K562 (cell line): ENCODE data around the gene SLC28A1. TPM values are rescaled to one million over a fixed set of nuclear protein-coding genes. Genes with fewer than 3 reads are reported as not detected.
A peak's percentile ranks its signal among the peaks of the same experiment; 100 is the strongest.

Experiments
- ATAC-seq: fragments of 200-7000 bp; cut with Tn5 transposase; 3 replicates; pipeline ENCODE4 v1.9.1; 2020; ENCODE audit warnings: moderate library complexity
- BruUV-seq: library from RNA; stranded (reverse); fragments of 400-500 nt; replicated peaks from 2 replicates; lab custom pipeline; 2021; lab: Mats Ljungman, UMichigan
- CTCF ChIA-PET: fragments of 300-600 bp; formaldehyde crosslinking; extraction: SDS; loops from one replicate; lab custom pipeline; 2021; ENCODE audit warnings: low intra/inter-chr PET ratio; lab: Yijun Ruan, JAX
- POLR2A ChIA-PET: fragments of 300-600, 350-650 bp; sonication (Branson Sonifier 250); formaldehyde crosslinking; extraction: SDS; loops from one replicate; lab custom pipeline; 2021; ENCODE audit warnings: antibody characterized with exemption, inconsistent platforms; lab: Yijun Ruan, JAX
- DNase-seq, 4 experiments: peaks; one replicate each; pipeline versions ENCODE4 v3.0.0 to v3.0.0-alpha.2; 2011 to 2018; ENCODE audit warnings: low spot score in 3 of 4, mixed read lengths in 3 of 4; ENCODE audit errors: extremely low read depth in 1 of 4
- FAIRE-seq: peaks from 2 replicates; lab custom pipeline; 2011; peaks lifted over from hg19 to GRCh38; lab: Jason Lieb, UNC
- H2AFZ ChIP-seq: 2 replicates; pipeline ENCODE4 v1.6.0; 2011; ENCODE audit warnings: low read depth, low read length, control low read depth, inconsistent platforms
- H3K27ac ChIP-seq: fragments of 200-600 bp; 3 replicates; pipeline ENCODE4 v1.8.0; 2011; ENCODE audit warnings: low read depth, mild to moderate bottlenecking, control low read depth, inconsistent platforms, low read length, moderate library complexity, mixed read lengths; ENCODE audit errors: extremely low read depth
- H3K27me3 ChIP-seq, 2 experiments: fragments of 300-600 bp in 1 of 2; 2 replicates in 1 of 2; 3 replicates in 1 of 2; pipeline versions ENCODE4 v1.6.0 to v1.8.0; 2011; ENCODE audit warnings: inconsistent platforms in 2 of 2, low read length in 2 of 2, mild to moderate bottlenecking in 1 of 2, mixed read lengths in 1 of 2, moderate library complexity in 1 of 2; ENCODE audit not compliant: control insufficient read depth in 2 of 2, insufficient read depth in 2 of 2
- H3K36me3 ChIP-seq: fragments of 300-600 bp; 3 replicates; pipeline ENCODE4 v1.8.0; 2011; ENCODE audit warnings: mild to moderate bottlenecking, low read length, inconsistent platforms; ENCODE audit not compliant: control insufficient read depth, insufficient read depth
- H3K4me1 ChIP-seq, 2 experiments: fragments of 200-600 bp in 1 of 2; replicated peaks in 1 of 2; 2 replicates in 1 of 2; 3 replicates in 1 of 2; pipeline versions ENCODE4 v1.5.1 to v1.8.0; 2011; ENCODE audit warnings: inconsistent platforms in 2 of 2, low read length in 2 of 2, mild to moderate bottlenecking in 1 of 2, mixed read lengths in 1 of 2, moderate library complexity in 1 of 2; ENCODE audit not compliant: control insufficient read depth in 2 of 2, insufficient read depth in 2 of 2
- H3K4me2 ChIP-seq: 2 replicates; pipeline ENCODE4 v1.6.1; 2011; ENCODE audit warnings: low read length, control low read depth, inconsistent platforms, mixed read lengths; ENCODE audit not compliant: insufficient read depth
- H3K4me3 ChIP-seq: fragments of 200-600 bp; sonication (generic), shearing (Covaris generic); 2 replicates; pipeline ENCODE4 v1.5.1; 2016; ENCODE audit warnings: control low read depth, inconsistent platforms
- H3K79me2 ChIP-seq: fragments of 200-600 bp; 3 replicates; pipeline ENCODE4 v1.8.0; 2011; ENCODE audit warnings: low read length, inconsistent platforms; ENCODE audit not compliant: control insufficient read depth, insufficient read depth
- H3K9ac ChIP-seq, 2 experiments: 2 replicates each; pipeline versions ENCODE4 v1.6.0 to v1.6.1; 2011; ENCODE audit warnings: low read depth in 2 of 2, low read length in 2 of 2, control low read depth in 1 of 2, inconsistent platforms in 1 of 2, mild to moderate bottlenecking in 1 of 2, mixed read lengths in 1 of 2; ENCODE audit not compliant: insufficient read depth in 1 of 2
- H3K9me1 ChIP-seq: one replicate; pipeline ENCODE4 v1.6.0; 2011; ENCODE audit warnings: inconsistent platforms, mild to moderate bottlenecking, low read length, moderate library complexity; ENCODE audit not compliant: control insufficient read depth, insufficient read depth
- H3K9me3 ChIP-seq: replicated peaks from 2 replicates; pipeline ENCODE4 v1.5.1; 2011; ENCODE audit warnings: low read depth, low read length, inconsistent platforms; ENCODE audit not compliant: control insufficient read depth, insufficient read depth
- H4K20me1 ChIP-seq: replicated peaks from 2 replicates; pipeline ENCODE4 v1.6.1; 2011; ENCODE audit warnings: low read length, inconsistent platforms, mixed read lengths; ENCODE audit not compliant: control insufficient read depth, insufficient read depth
- FOSL1 ChIP-seq: fragments of 200-800 bp; sonication (Bioruptor generic); conservative IDR thresholded peaks from 2 replicates; pipeline ENCODE4 v1.6.1; 2016; ENCODE audit warnings: missing genetic modification characterization, missing compliant biosample characterization
- HMG20A ChIP-seq: fragments of 450-650 bp; formaldehyde crosslinking; conservative IDR thresholded peaks from 2 replicates; pipeline ENCODE4 v1.4.0; 2020; ENCODE audit warnings: mild to moderate bottlenecking, mixed read lengths
- JUN ChIP-seq, 2 experiments: sonication (generic) in 1 of 2; formaldehyde crosslinking in 1 of 2; IDR thresholded peaks; 2 replicates each; pipeline versions ENCODE4 v1.6.1 to v1.8.0; 2012 to 2022; ENCODE audit warnings: borderline replicate concordance in 2 of 2, mild to moderate bottlenecking in 2 of 2, improper control_type of control experiment in 1 of 2, low read depth in 1 of 2, low read length in 1 of 2, missing genetic modification reagents in 1 of 2
- NRF1 ChIP-seq, 2 experiments: fragments of 450-650 bp; IDR thresholded peaks in 1 of 2; conservative IDR thresholded peaks in 1 of 2; 2 replicates each; pipeline ENCODE4 v1.6.1; 2014; ENCODE audit warnings: mild to moderate bottlenecking in 2 of 2
- PRDM10 ChIP-seq: fragments of 450-650 bp; IDR thresholded peaks from 2 replicates; pipeline ENCODE4 v1.6.1; 2018; ENCODE audit not compliant: partially characterized antibody
- RB1 ChIP-seq: fragments of 450-650 bp; IDR thresholded peaks from 2 replicates; pipeline ENCODE4 v1.6.1; 2017; ENCODE audit warnings: low read depth, mild to moderate bottlenecking
- ZNF224 ChIP-seq: sonication (generic); formaldehyde crosslinking; IDR thresholded peaks from 2 replicates; pipeline ENCODE4 v1.8.0; 2022; ENCODE audit warnings: mild to moderate bottlenecking, missing genetic modification reagents
- ZNF830 ChIP-seq: fragments of 250-450 bp; sonication (Bioruptor Pico); IDR thresholded peaks from 2 replicates; pipeline ENCODE4 v1.5.0; 2021; ENCODE audit warnings: mild to moderate bottlenecking
- WGBS: fragments of 100-300 bp; shearing (Covaris generic); methylation state at CpG from one replicate; pipeline ENCODE4 v1.1.6; 2016; ENCODE audit warnings: low coverage, mixed read lengths; ENCODE audit not compliant: insufficient coverage; ENCODE audit errors: missing lambda C conversion rate; 5-methylcytosine and 5-hydroxymethylcytosine counted together
- in situ Hi-C: fragments of 300-500 bp; cut with MboI; formaldehyde crosslinking; loops from 4 replicates; pipeline ENCODE4 v1.15.0; 2018; ENCODE audit warnings: inconsistent platforms, mixed read lengths
- intact Hi-C: fragments of 100-400 bp; cut with micrococcal nuclease; formaldehyde crosslinking; loops from 2 replicates; pipeline ENCODE4 v1.14.2; 2022
- polyA plus RNA-seq, 8 experiments: library from polyadenylated mRNA; depleted of rRNA in 4 of 8; stranded (reverse) in 5 of 8; unstranded in 3 of 8; fragments of >200 nt; fragmentation: Nextera tagmentation in 2 of 8; fragmentation: Illumina TruSeq in 1 of 8; extraction: Ambion mirVana in 2 of 8; extraction: Trizol in 1 of 8; gene quantifications; 2 replicates each; pipeline versions ENCODE4 v1.2.1 to v1.2.3, GENCODE V29; 2011 to 2014; ENCODE audit warnings: inconsistent platforms in 1 of 8, missing spikeins in 1 of 8
- total RNA-seq, 7 experiments: library from RNA; depleted of rRNA in 6 of 7; stranded (reverse); fragments of >200 nt in 6 of 7; fragmentation: Illumina TruSeq in 2 of 7; extraction: Trizol in 2 of 7; gene quantifications; 2 replicates each; pipeline versions ENCODE4 v1.2.1 to v1.2.3, GENCODE V29; 2011 to 2021; ENCODE audit warnings: low replicate concordance in 1 of 7
- TF ChIP-seq, protein P1 (sequence below): sonication (generic); formaldehyde crosslinking; IDR thresholded peaks from 2 replicates; pipeline ENCODE4 v1.8.1; 2022; ENCODE audit warnings: missing genetic modification reagents
- TF ChIP-seq, protein P2 (sequence below): sonication (generic); formaldehyde crosslinking; IDR thresholded peaks from 2 replicates; pipeline ENCODE4 v1.8.0; 2022; ENCODE audit warnings: mild to moderate bottlenecking, missing genetic modification reagents, borderline replicate concordance

SLC28A1 gene
- total and polyA plus RNA-seq, 9 of the 15 experiments (the other 6 are each of a cell fraction or from before 2014, with no cell fraction given), result 0.04 TPM; not detected in 8

- WGBS, result 46% methylated on average over 4 of the region's 5 CpGs
- Histone ChIP-seq H3K9me3 (no peaks in the 10 kb centered on the region), H3K4me1 (peaks cover 17 to 23% of the 10 kb centered on the region in 2 experiments), H3K4me2 (peak overlapping the region; percentile 49), H3K27me3 (no peaks in the 10 kb centered on the region), H3K27ac (peak overlapping the region; percentile 62), H3K9ac (peak overlapping the region; percentile 29 to 76; a peak in 3 of 4 replicates), H3K79me2 (no peaks in the 10 kb centered on the region), H3K4me3 (no peak overlapping the region), H4K20me1 (no peaks in the 10 kb centered on the region), H2AFZ (peak overlapping the region; percentile 20; the same call in 1 of the 2 replicates), H3K36me3 (no peaks in the 10 kb centered on the region), H3K9me1 (no peaks in the 10 kb centered on the region)
- ATAC-seq (peak; percentile 82), FAIRE-seq (peak; percentile 83), DNase-seq (peak; percentile 67 to 86 (median 71))
- intact Hi-C loops (loop anchor here (5.0 kb wide), 4 partner anchors 53 to 333 kb away; no protein-coding TSS in a partner anchor), in situ Hi-C loops (no loop called here)
- POLR2A ChIA-PET, result interaction anchor here (1.2 to 2.2 kb wide), 3 partner anchors 18 to 32 kb away, joined by 3 to 7 read pairs (median 4); no protein-coding TSS in a partner anchor
- CTCF ChIA-PET, result interaction anchor here (0.5 kb wide), 1 partner anchor 201 kb away, joined by 3 read pairs; no protein-coding TSS in a partner anchor
- BruUV-seq, result no TSS peak
- TF ChIP-seq ZNF224 (CRISPR knock-in tag) (no peak), NRF1 (conservative IDR thresholded peaks at IDR 0.05 in 1 of 2, IDR thresholded peaks at IDR 0.05 in 1 of 2) (peak; percentile 26 to 30; a peak in 1 of 4 replicates), HMG20A (CRISPR knock-in tag) (no peak), RB1 (no peak), FOSL1 (tag) (peak; percentile 81), ZNF830 (no peak), JUN (IDR thresholded peaks at IDR 0.05; ENCODE audit: borderline replicate concordance, low read depth, low read length) (0 out of 2 replicates have a peak, but pooled peaks have one; percentile 23), JUN (CRISPR knock-in tag; IDR thresholded peaks at IDR 0.05; ENCODE audit: borderline replicate concordance) (no peak), PRDM10 (peak; percentile 8)
- TF ChIP-seq, protein P1, sequence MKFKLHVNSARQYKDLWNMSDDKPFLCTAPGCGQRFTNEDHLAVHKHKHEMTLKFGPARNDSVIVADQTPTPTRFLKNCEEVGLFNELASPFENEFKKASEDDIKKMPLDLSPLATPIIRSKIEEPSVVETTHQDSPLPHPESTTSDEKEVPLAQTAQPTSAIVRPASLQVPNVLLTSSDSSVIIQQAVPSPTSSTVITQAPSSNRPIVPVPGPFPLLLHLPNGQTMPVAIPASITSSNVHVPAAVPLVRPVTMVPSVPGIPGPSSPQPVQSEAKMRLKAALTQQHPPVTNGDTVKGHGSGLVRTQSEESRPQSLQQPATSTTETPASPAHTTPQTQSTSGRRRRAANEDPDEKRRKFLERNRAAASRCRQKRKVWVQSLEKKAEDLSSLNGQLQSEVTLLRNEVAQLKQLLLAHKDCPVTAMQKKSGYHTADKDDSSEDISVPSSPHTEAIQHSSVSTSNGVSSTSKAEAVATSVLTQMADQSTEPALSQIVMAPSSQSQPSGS (CRISPR knock-in tag), result no peak
- TF ChIP-seq, protein P2, sequence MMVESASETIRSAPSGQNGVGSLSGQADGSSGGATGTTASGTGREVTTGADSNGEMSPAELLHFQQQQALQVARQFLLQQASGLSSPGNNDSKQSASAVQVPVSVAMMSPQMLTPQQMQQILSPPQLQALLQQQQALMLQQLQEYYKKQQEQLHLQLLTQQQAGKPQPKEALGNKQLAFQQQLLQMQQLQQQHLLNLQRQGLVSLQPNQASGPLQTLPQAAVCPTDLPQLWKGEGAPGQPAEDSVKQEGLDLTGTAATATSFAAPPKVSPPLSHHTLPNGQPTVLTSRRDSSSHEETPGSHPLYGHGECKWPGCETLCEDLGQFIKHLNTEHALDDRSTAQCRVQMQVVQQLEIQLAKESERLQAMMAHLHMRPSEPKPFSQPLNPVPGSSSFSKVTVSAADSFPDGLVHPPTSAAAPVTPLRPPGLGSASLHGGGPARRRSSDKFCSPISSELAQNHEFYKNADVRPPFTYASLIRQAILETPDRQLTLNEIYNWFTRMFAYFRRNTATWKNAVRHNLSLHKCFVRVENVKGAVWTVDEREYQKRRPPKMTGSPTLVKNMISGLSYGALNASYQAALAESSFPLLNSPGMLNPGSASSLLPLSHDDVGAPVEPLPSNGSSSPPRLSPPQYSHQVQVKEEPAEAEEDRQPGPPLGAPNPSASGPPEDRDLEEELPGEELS, result no peak
Measured at GRCh38 chr15:84929795-84930603, 45.5 kb downstream of the SLC28A1 start.
